Inflammatory macrophage treated with lipopolysaccharide for 1 hour (primary cell): ENCODE results near the gene KIAA0825.
A peak's percentile ranks its signal among the peaks of the same experiment; 100 is the strongest.
"Not testable (repeated sequence)": the region's sequence is repeated elsewhere in the genome, so short reads cannot be mapped to it uniquely, and the experiment has no call there.

Experiments used
- DNase-seq, 2 donors: peaks; one replicate each; pipeline ENCODE4 v3.0.0-alpha.2; 2020 to 2022

KIAA0825 gene

GRCh38 chr5:94618493-94619328 lies at the start of gene KIAA0825, which contains the start of gene SLF1:
Gene KIAA0825, minus strand, starts transcription at chr5:94618604. Its CDS starts 81,478 bp downstream, at chr5:94537126.
Gene SLF1, plus strand, starts transcription at chr5:94618669. Its CDS starts 10,142 bp downstream, at chr5:94628811.
- peak; percentile 77 to 85 for DNase-seq

DNA sequence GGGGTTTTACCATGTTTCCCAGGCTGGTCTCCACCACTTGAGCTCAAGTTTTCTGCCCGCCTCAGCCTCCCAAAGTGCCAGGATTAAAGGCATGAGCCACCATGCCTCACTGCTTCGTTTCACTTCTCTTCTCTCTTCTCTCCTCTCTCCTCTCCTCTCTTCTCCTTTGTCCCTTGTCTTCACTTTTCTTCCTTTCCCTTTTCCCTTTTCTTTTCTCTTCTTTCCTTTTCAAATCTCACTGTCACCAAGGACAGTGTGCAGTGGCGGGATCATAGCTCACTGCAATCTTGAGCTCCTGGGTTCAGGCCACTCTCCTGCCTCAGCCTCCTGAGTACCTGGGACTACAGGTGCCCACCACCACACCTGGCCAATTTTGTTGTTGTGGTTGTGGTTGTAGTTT lies 49.5 kb upstream of the KIAA0825 start:
- DNase-seq, result no peak

DNA sequence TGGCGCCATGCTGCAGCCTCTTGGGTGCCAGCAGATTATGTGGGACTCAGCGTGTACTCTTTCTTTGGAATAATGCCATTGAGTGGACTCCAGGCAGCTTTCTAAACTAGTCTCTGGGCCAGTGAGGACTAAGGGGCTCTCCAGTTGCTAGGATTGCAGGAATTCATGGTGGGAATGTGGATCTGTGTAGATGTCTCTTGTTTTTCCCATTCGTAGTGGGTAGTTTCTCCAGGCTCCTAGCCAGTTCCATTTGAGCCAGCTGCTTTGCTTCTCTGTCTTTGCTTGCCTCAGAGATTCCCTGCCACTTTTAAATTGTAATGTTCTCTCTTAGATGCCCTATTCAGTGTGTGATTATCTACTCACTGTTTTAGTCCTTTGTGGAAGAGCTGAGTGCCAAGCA lies 42.7 kb upstream of the KIAA0825 start:
- DNase-seq, result no peak

DNA sequence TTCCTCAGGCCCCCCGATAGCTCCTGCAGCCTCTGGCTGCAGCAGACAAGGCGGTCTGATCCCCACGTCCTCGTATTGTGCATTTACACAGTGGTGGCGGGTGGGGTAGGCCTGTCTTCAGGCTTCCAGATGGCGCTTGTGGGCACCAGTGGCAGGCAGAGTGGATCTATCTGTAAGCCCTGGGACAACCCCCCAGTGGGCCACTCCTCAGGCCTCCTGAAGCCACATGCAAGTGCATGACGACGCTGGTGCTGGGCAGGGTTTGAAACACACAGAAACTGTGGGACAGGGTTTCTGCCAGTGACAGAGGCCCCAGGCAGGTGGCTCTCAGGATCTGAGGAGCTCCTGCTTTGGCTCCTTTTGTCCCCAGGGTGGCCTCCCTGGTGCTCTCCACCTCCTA lies 42.1 kb upstream of the KIAA0825 start:
- no peak for DNase-seq

- no peak for DNase-seq
Measured at GRCh38 chr5:94658272-94658671, 39.9 kb upstream of the KIAA0825 start.

GRCh38 chr5:94649874-94650273 lies 31.5 kb upstream of the KIAA0825 start:
- no peak for DNase-seq

DNA sequence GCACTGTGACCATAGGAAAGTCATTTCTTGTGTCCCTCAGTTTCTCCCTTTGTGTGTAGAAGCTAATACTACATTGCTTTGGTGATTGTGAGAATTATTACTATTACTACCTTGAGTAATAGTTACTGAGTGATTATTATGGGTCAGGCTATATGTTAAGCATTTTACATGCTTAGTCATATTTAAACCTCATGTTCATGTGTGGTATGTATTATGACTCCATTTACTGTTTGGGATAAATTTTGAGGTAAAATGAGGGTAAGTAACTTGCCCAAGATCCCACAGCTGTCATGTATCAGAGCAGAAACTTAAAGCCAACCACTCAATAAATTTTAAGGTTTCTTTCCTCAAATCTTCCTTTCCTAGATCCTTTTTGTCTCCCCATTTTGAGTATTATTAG lies 28.4 kb upstream of the KIAA0825 start:
- no peak for DNase-seq

DNA sequence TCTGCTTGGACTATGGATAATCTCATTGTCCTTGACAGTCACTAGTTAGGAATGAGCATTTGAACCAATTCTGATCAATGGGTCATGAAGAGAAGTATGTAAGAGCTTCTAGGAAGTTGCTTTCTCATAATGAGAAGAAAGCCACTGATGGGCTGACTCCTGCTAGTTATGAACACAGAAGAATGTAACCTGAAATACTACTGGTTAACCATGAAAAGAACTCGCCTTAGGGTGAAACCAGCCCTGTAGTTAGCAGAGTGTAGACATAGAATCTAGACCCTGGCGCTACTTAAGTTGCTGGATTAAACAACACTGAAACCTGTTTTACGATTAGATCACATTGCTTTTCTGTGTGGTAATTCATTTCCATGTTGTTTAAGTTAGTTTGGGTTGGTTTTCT lies 26.6 kb upstream of the KIAA0825 start:
- DNase-seq, result no peak

DNA sequence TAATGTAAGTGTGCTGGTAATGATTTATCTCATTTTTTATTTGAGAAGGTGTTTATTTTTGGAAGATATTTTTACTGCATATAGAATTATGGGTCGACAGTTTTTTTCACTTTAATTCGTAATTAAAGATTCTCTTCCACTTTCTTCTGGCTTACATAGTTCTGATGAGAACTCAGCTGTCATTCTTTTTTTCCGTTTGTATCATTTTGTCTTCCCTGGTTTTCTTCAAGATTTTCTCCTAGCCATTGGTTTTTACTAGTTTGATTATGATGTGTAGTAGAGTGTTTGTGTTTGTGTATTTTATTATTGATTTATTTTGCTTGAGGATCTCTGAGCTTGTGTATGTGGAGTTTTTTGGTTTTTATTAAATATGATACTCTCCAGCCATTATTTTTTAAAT lies 21.8 kb upstream of the KIAA0825 start:
- DNase-seq, result no peak

- DNase-seq, result no peak
Measured at GRCh38 chr5:94632024-94632423, 13.6 kb upstream of the KIAA0825 start.

DNA sequence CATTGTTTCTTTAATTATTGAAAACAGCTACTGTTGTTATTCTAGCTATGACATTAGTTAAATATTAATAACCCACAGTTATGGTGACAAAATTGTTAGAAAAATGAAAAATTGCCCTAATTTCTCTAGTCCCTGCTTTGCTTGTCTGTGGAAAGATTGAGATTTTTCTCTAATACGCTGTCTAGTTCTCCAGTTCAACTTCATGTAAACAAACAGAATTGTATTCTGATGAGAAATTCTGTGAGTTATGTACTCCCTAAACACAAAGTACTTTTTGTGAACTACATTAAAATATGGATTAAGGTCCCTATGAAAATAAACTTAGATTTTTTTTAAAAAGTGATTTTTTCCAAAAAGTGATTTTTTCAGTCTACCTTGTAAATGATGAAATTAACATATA lies 8.8 kb upstream of the KIAA0825 start:
- DNase-seq, result no peak

DNA sequence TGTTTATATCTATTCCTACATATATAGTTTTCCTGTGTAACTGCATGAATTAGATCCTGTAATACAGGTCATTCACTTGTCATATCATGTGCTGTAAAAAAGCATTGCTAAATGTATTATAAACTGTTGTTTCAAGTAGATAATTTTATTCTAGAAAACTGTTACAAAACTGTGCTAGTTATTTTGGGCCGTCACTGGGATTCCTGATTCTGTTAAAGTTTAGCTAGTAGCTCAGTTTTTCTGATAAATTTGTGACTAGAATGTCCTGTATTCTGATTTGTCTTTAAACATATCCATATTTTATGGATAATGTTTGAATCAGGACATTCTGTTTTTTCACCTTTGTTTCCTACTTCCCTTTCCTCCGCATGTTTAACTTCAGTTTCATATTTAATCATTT lies 5.5 kb upstream of the KIAA0825 start:
- DNase-seq, result no peak

- DNase-seq, result no peak
Measured at GRCh38 chr5:94623011-94623410, 4.6 kb upstream of the KIAA0825 start.

DNA sequence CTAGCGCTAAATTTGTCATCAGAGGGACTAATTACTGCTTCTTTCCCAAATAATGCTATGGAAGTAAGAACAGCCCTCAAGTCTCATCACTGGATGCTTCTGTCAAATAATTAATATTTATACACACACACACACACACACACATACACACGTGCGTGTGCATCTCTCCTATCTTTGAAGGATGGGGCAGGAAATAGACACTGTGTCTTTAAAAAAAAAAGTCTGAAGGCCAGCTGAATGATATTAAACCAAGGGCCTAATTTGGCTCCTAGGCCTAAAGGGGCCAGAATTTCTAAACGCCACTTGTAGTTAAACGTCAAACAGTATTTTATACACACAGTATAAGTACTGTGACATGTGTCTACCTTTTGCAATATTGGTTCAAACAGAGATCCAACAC lies 3.4 kb upstream of the KIAA0825 start:
- DNase-seq, result no peak

- DNase-seq, result no peak
Measured at GRCh38 chr5:94620256-94620655, 1.9 kb upstream of the KIAA0825 start.

GRCh38 chr5:94618029-94618492 lies 343 bp downstream of the KIAA0825 start:
- peak; percentile 54 to 59 for DNase-seq

DNA sequence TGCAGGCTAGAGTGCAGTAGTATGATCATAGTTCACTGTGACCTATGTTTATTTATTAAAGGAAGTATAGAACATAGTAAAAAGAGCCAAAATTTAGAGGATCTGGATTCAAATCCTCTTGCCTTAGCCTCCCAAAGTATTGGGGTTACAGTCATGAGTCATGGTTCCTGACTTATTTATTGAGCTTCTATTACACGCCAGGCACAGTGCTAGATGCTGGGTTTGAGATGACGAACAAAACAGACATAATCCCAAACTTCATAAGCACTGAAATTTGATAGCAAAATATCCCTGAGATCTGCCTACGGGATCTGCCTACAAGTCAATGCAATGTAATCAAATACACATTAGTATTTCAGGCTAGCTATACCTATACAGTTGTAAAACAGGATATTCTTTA lies 2.5 kb downstream of the KIAA0825 start:
- no peak for DNase-seq

DNA sequence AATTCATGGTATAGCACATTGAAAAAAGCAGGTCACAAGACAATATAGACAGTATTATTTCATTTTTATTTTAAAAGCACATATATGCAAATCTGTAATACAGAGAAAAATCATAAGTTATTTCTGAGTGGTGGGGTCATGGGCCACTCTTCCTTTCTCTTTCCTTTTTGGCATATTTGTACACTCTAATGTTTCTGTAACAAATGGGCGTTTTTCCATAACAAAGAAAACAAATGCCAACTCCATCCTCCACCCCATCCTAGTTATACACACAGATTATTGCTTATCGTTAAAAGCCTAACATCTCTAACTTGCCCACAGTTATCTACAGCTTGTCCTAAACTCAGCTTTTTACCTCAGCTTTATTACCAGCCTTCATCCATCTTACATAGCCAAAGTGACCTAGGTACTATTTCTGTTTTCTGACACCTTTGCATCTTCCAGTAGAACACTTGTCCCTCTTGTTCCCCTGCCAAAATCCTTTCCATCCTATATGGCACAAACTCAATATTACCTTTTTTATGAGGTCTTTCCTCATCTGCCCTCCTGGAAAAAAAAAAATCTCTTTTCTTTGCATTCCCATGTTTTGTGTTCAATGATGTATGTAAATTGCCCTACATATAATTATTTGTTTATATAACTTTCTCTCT lies 4.1 kb downstream of the KIAA0825 start:
- no peak for DNase-seq

- no peak for DNase-seq
Measured at GRCh38 chr5:94613583-94613982, 4.8 kb downstream of the KIAA0825 start.

DNA sequence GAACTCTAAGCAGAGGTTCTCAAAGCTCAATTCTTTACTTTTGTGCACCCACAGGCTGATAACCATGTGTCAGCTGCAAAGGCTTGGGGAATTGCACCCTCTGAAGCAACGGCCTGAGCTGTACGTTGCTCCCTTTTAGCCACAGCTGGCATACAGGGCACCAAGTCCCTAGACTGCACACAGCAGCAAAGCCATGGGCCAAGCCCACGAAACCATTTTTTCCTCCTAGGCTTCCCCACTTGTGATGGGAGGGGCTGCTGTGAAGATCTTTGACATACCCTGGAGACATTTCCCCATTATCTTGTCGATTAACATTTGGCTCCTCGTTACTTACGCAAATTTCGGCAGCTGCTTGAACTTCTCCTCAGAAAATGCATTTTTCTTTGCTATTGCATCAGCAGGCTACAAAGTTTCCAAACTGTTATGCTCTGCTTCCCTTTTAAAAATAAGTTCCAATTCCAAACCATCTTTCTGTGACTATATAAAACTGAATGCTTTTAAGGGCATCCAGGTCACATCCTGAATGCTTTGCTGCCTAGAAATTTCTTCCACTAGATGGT lies 23.0 kb downstream of the KIAA0825 start:
- peak; percentile 47 to 57 for DNase-seq

GRCh38 chr5:94577466-94578245 lies 40.7 kb downstream of the KIAA0825 start:
- no peak for DNase-seq

DNA sequence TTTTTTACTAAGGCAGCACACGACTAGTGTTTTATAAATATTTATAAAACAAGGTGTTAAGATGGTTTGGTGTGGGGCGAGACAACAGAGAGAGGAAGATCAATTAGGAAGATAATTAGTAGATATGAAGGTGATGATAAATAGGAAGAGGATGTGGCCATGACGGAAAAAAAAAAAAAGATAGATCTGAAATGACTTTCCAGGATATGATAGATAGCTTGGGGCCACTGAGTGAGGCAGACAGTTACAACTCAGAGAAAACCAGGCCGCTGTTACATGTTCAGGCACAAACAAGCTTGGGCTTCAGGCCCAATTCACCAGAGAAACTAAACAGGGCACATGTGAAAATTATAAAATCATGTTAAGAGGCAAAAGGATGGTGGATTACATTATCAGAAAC lies 43.2 kb downstream of the KIAA0825 start:
- no peak for DNase-seq

DNA sequence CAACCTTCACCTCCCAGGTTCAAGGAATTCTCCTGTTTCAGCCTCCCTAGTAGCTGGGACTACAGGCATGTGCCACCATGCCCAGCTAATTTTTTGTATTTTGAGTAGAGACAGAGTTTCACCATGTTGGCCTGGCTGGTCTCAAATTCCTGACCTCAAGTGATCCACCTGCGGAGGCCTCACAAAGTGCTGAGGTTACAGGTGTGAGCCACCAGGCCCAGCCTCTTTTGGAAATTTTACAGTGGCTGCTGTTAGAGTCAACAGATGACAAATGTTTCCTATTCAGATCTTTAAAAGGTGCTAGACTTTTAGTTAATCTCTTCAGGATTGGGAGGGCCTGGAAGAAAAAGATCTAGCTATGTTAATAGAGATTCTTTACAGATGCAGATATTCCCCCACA lies 45.1 kb downstream of the KIAA0825 start:
- not testable (repeated sequence) for DNase-seq
